ENCODE measurements around the gene MARK4. TPM values are rescaled to one million over a fixed set of nuclear protein-coding genes. Genes with fewer than 3 reads are reported as not detected.
"Not testable (repeated sequence)": the region's sequence is repeated elsewhere in the genome, so short reads cannot be mapped to it uniquely, and the experiment has no call there.

The MARK4 gene
- total RNA-seq, 1 experiment from 2014 or later, result 9.2 TPM

- DNase-seq (ENCODE audit: low read depth), result not testable (repeated sequence)
Measured at GRCh38 chr19:45334881-45335280, 83.8 kb downstream of the MARK4 start.

GRCh38 chr19:45336696-45337251, 85.7 kb downstream of the MARK4 start:
- DNase-seq (ENCODE audit: low read depth), result no peak

GRCh38 chr19:45339629-45340028, 88.6 kb downstream of the MARK4 start:
- no peak for DNase-seq (ENCODE audit: low read depth)

- DNase-seq (ENCODE audit: low read depth), result no peak
Measured at GRCh38 chr19:45340232-45340898, 89.3 kb downstream of the MARK4 start, which contains the start of gene KLC3. Gene KLC3 (plus strand): TSS chr19:45340750. CDS start chr19:45345542, 4,792 bp downstream.

- no peak for DNase-seq (ENCODE audit: low read depth)
Measured at GRCh38 chr19:45340899-45341453, 89.9 kb downstream of the MARK4 start.

GRCh38 chr19:45342911-45343310, 91.8 kb downstream of the MARK4 start:
- DNase-seq (ENCODE audit: low read depth), result no peak

- no peak for DNase-seq (ENCODE audit: low read depth)
Measured at GRCh38 chr19:45344621-45345505, 93.8 kb downstream of the MARK4 start.

- DNase-seq (ENCODE audit: low read depth), result no peak
Measured at GRCh38 chr19:45345506-45345860, 94.4 kb downstream of the MARK4 start.

GRCh38 chr19:45346449-45346848, 95.4 kb downstream of the MARK4 start:
- DNase-seq (ENCODE audit: low read depth), result no peak

- no peak for DNase-seq (ENCODE audit: low read depth)
Measured at GRCh38 chr19:45347570-45348366, 96.7 kb downstream of the MARK4 start.

GRCh38 chr19:45348367-45349125, 97.5 kb downstream of the MARK4 start:
- DNase-seq (ENCODE audit: low read depth), result no peak

- no peak for DNase-seq (ENCODE audit: low read depth)
Measured at GRCh38 chr19:45349126-45349415, 98.0 kb downstream of the MARK4 start.

- DNase-seq (ENCODE audit: low read depth), result no peak
Measured at GRCh38 chr19:45349430-45349941, 98.4 kb downstream of the MARK4 start.

GRCh38 chr19:45350477-45351058, 99.5 kb downstream of the MARK4 start:
- DNase-seq (ENCODE audit: low read depth), result no peak

- no peak for DNase-seq (ENCODE audit: low read depth)
Measured at GRCh38 chr19:45351401-45351952, 100.4 kb downstream of the MARK4 start.

- no peak for DNase-seq (ENCODE audit: low read depth)
Measured at GRCh38 chr19:45352062-45352461, 101.0 kb downstream of the MARK4 start.

GRCh38 chr19:45352471-45352870, 101.4 kb downstream of the MARK4 start:
- DNase-seq (ENCODE audit: low read depth), result no peak

GRCh38 chr19:45352914-45353796, 102.1 kb downstream of the MARK4 start:
- peak; percentile 13 for DNase-seq (ENCODE audit: low read depth)
